ENCODE results near the gene PTTG1IP.

PTTG1IP gene

GRCh38 chr21:44801468-44802395 lies 71.8 kb downstream of the PTTG1IP start, which contains the start of gene UBE2G2:
Gene UBE2G2, minus strand, starts transcription at chr21:44801820. Its CDS starts 72 bp downstream, at chr21:44801748.
- DNase-seq (ENCODE audit: low read depth), result peak; percentile 80

GRCh38 chr21:44800971-44801467 lies 72.5 kb downstream of the PTTG1IP start:
- no peak for DNase-seq (ENCODE audit: low read depth)

- no peak for DNase-seq (ENCODE audit: low read depth)
These were observed 73.4 kb downstream of the PTTG1IP start for GRCh38 chr21:44800103-44800502.

- no peak for DNase-seq (ENCODE audit: low read depth)
These were observed 73.8 kb downstream of the PTTG1IP start for GRCh38 chr21:44799646-44800045.

All from activated gamma-delta T cell treated with anti-CD3 and anti-CD28 coated beads, Interleukin-2, amount 50 U/mL, for 16 hours (primary cell).